ENCODE measurements around the gene KCNG2. TPM values are rescaled to one million over a fixed set of nuclear protein-coding genes. Genes with fewer than 3 reads are reported as not detected.

The KCNG2 gene
- polyA plus RNA-seq, 1 of the 3 experiments (the other 2 are of a cell fraction), result not detected

- Histone ChIP-seq H3K9me2 (no peaks in the 10 kb centered on the region), H3K36me3 (replicated peaks in 1 of 2; ENCODE audit: control insufficient read depth in 1 of 2, insufficient read depth in 2 of 2, low read length in 1 of 2) (peaks cover 3 to 5% of the 10 kb centered on the region in 2 experiments), H3K4me1 (ENCODE audit: control insufficient read depth in 1 of 2, insufficient read depth in 2 of 2, low read depth in 1 of 2, low read length in 1 of 2) (no peaks in the 10 kb centered on the region), H3K4me2 (no peak overlapping the region), H3K27me3 (ENCODE audit: insufficient read depth) (no peaks in the 10 kb centered on the region), H3K9me3 (peaks cover under 1% of the 10 kb centered on the region; the same call in 1 of the 2 replicates), H2AFZ (ENCODE audit: low read depth) (no peak overlapping the region), H4K20me1 (ENCODE audit: insufficient read depth) (no peaks in the 10 kb centered on the region), H3K4me3 (ENCODE audit: low read depth in 2 of 2, low read length in 1 of 2) (no peak overlapping the region), H3K79me2 (ENCODE audit: insufficient read depth) (peaks cover 13% of the 10 kb centered on the region; the same call in 1 of the 2 replicates), H3F3A (replicated peaks; ENCODE audit: insufficient read depth) (no peaks in the 10 kb centered on the region), H3K9ac (no peak overlapping the region), H3K27ac (ENCODE audit: low read depth in 2 of 2, low read length in 1 of 2) (no peak overlapping the region)
- ChIA-PET CTCF (no interaction called here), POLR2A (no interaction called here)
- TF ChIP-seq REST (IDR thresholded peaks at IDR 0.05; ENCODE audit: low read depth, low read length) (no peak), ELF1 (IDR thresholded peaks at IDR 0.05) (no peak), FOSL2 (IDR thresholded peaks at IDR 0.05; ENCODE audit: borderline replicate concordance, low read depth) (no peak), YY1 (IDR thresholded peaks at IDR 0.05; ENCODE audit: low read depth) (no peak), USF1 (IDR thresholded peaks at IDR 0.05; ENCODE audit: borderline replicate concordance, low read depth) (no peak), GABPA (IDR thresholded peaks at IDR 0.05; ENCODE audit: low read depth) (no peak), EZH2phosphoT487 (IDR thresholded peaks at IDR 0.05; ENCODE audit: borderline replicate concordance, low read depth) (no peak), PBX3 (IDR thresholded peaks at IDR 0.05) (no peak), NFIC (IDR thresholded peaks at IDR 0.05; ENCODE audit: borderline replicate concordance) (no peak)
- WGBS (ENCODE audit: low lambda C conversion rate), result 93% methylated on average over 26 of the region's 26 CpGs
- DNase-seq, result no peak
Observed at GRCh38 chr18:79923896-79924585, 126.3 kb downstream of the KCNG2 start.

All from SK-N-SH (cell line).